Measurements from ENCODE around the gene ARL6IP6.

ARL6IP6 gene

GRCh38 chr2:152811916-152812315 is 93.5 kb downstream of the ARL6IP6 start:
- no peak for DNase-seq

Data from activated CD4-positive, alpha-beta T cell treated with anti-CD3 and anti-CD28 coated beads for 48 hours (primary cell).